Measurements from ENCODE around the gene PRKAG2.

- TF ChIP-seq CTCF (conservative IDR thresholded peaks at IDR 0.05; ENCODE audit: low read depth in 2 of 2) = no peak
- TF ChIP-seq EZH2 (IDR thresholded peaks at IDR 0.05; ENCODE audit: low read depth, unreplicated experiment) = no peak
- TF ChIP-seq CREB1 (CRISPR knock-in tag; IDR thresholded peaks at IDR 0.05; ENCODE audit: low read depth) = no peak
- TF ChIP-seq POLR2AphosphoS5 (IDR thresholded peaks at IDR 0.05; ENCODE audit: low read depth) = no peak
- no peak for TF ChIP-seq REST (IDR thresholded peaks at IDR 0.05; ENCODE audit: unreplicated experiment)
- TF ChIP-seq JUNB (IDR thresholded peaks at IDR 0.05; ENCODE audit: unreplicated experiment) = no peak
- TF ChIP-seq EZH2phosphoT487 (IDR thresholded peaks at IDR 0.05; ENCODE audit: unreplicated experiment) = no peak
- no peak for TF ChIP-seq STAT1 (IDR thresholded peaks at IDR 0.05; ENCODE audit: unreplicated experiment)
- no peak for TF ChIP-seq ETS1 (IDR thresholded peaks at IDR 0.05)
These were observed 6.9 kb upstream of the PRKAG2 start for GRCh38 chr7:151883857-151884256.
